ENCODE data around the gene RFC1. TPM values are rescaled to one million over a fixed set of nuclear protein-coding genes. Genes with fewer than 3 reads are reported as not detected.

The RFC1 gene
- total and polyA plus RNA-seq, 2 donors (not counting 3 experiments of a cell fraction or from before 2014, with no cell fraction given) = 12.9 to 57.1 TPM

DNA sequence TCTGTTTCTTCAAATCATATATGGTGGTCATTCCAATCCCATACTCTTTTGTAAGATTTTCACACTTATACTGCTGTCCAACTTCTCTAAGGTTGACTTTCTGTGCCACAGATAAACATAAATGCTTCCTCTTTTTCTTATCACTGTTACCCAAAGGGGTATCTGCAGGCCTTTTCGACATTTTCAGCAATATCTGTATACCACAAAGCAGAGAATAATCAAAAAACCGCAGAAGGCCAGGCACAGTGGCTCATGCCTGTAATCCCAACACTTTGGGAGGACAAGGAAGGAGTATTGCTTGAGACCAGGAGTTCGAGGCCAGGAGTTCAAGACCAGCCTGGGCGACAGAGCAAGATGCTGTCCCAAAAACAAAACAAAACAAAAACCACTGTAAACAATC, 3.1 kb upstream of the RFC1 start:
- Histone ChIP-seq H3K27me3 (ENCODE audit: control insufficient read depth in 2 of 2, insufficient read depth in 2 of 2, low read length in 2 of 2) (no peaks in the 10 kb centered on the region), H3K79me2 (ENCODE audit: control insufficient read depth, insufficient read depth, low read length) (peaks cover 18% of the 10 kb centered on the region), H4K20me1 (replicated peaks; ENCODE audit: control insufficient read depth, extremely low read depth, insufficient read depth, low read length) (no peaks in the 10 kb centered on the region), H2AFZ (ENCODE audit: low read depth, low read length) (no peak overlapping the region), H3K27ac (ENCODE audit: insufficient read depth, low read depth, low read length) (no peak overlapping the region), H3K4me1 (ENCODE audit: control insufficient read depth, extremely low read depth, insufficient read depth, low read length) (peaks cover 11% of the 10 kb centered on the region), H3K4me2 (ENCODE audit: insufficient read depth, low read length) (no peak overlapping the region), H3K9me1 (replicated peaks; ENCODE audit: control insufficient read depth, extremely low read depth, insufficient read depth, low read length) (no peaks in the 10 kb centered on the region), H3K9ac (replicated peaks; ENCODE audit: extremely low read depth, insufficient read depth, low read length) (no peak overlapping the region), H3K9me3 (replicated peaks; ENCODE audit: control insufficient read depth, insufficient read depth, low read length) (no peaks in the 10 kb centered on the region), H3K4me3 (replicated peaks in 1 of 3; ENCODE audit: insufficient read depth in 1 of 3, low read depth in 1 of 3, low read length in 3 of 3) (no peak overlapping the region), H3K36me3 (ENCODE audit: control insufficient read depth in 2 of 2, extremely low read depth in 1 of 2, insufficient read depth in 2 of 2, low read length in 2 of 2) (no peaks in the 10 kb centered on the region)
- dilution Hi-C loops (cut with MboI; ENCODE audit: extremely low pct_ligation_motif_present, low sequenced_read_pairs) = no loop called here
- intact Hi-C loops (cut with micrococcal nuclease) = no loop called here
- CTCF ChIA-PET = interaction anchor here (1.0 kb wide), 1 partner anchor 57 kb away, joined by 6 read pairs; no protein-coding TSS in a partner anchor
- DNase-seq (ENCODE audit: low read depth, low spot score) = no peak
- POLR2A ChIA-PET = no interaction called here
- TF ChIP-seq MYC (IDR thresholded peaks at IDR 0.05; ENCODE audit: low read depth, low read length) = no peak
- TF ChIP-seq GATA2 (IDR thresholded peaks at IDR 0.05; ENCODE audit: insufficient read depth, insufficient read length, low read depth, low read length) = no peak
- no peak for TF ChIP-seq POLR2AphosphoS5 (IDR thresholded peaks at IDR 0.05; ENCODE audit: insufficient read depth, low read depth, low read length)
- FAIRE-seq = no peak
- no TSS peak for BruUV-seq (replicated peaks)

DNA sequence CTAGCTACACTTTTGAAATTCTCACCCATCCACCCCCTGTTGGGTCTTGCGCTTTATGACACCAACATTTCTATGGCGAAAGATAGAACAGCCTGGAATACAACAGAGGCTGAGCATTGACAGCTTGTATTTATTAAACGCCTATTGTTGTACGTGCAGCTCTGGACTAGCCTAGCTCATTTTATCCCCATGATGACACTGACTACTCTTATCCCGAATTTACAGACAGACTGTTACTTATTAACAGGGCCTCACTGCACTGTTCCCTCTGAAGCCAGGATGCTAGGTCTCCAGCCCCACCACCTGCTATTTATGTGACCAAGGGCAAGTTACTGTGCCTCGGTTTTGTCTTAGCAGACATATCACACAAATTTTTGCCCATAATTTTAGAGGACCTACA, 1.0 kb upstream of the RFC1 start:
- Histone ChIP-seq H4K20me1 (replicated peaks; ENCODE audit: control insufficient read depth, extremely low read depth, insufficient read depth, low read length) (no peaks in the 10 kb centered on the region), H3K4me1 (ENCODE audit: control insufficient read depth, extremely low read depth, insufficient read depth, low read length) (peaks cover 11% of the 10 kb centered on the region), H3K36me3 (ENCODE audit: control insufficient read depth in 2 of 2, extremely low read depth in 1 of 2, insufficient read depth in 2 of 2, low read length in 2 of 2) (no peaks in the 10 kb centered on the region), H3K9ac (replicated peaks; ENCODE audit: extremely low read depth, insufficient read depth, low read length) (no peak overlapping the region), H2AFZ (ENCODE audit: low read depth, low read length) (no peak overlapping the region), H3K27me3 (ENCODE audit: control insufficient read depth in 2 of 2, insufficient read depth in 2 of 2, low read length in 2 of 2) (no peaks in the 10 kb centered on the region), H3K9me1 (replicated peaks; ENCODE audit: control insufficient read depth, extremely low read depth, insufficient read depth, low read length) (no peaks in the 10 kb centered on the region), H3K27ac (ENCODE audit: insufficient read depth, low read depth, low read length) (no peak overlapping the region), H3K79me2 (ENCODE audit: control insufficient read depth, insufficient read depth, low read length) (peaks cover 39% of the 10 kb centered on the region), H3K4me3 (replicated peaks in 1 of 3; ENCODE audit: insufficient read depth in 1 of 3, low read depth in 1 of 3, low read length in 3 of 3) (no peak overlapping the region), H3K4me2 (ENCODE audit: insufficient read depth, low read length) (no peak overlapping the region), H3K9me3 (replicated peaks; ENCODE audit: control insufficient read depth, insufficient read depth, low read length) (no peaks in the 10 kb centered on the region)
- ChIA-PET POLR2A (no interaction called here), CTCF (interaction anchor here (1.1 to 1.5 kb wide), 2 partner anchors 20 to 61 kb away, joined by 3 read pairs; no protein-coding TSS in a partner anchor)
- TF ChIP-seq POLR2AphosphoS5 (IDR thresholded peaks at IDR 0.05; ENCODE audit: insufficient read depth, low read depth, low read length) (no peak), EZH2 (IDR thresholded peaks at IDR 0.05; ENCODE audit: borderline replicate concordance, low read depth, low read length, severe bottlenecking) (no peak), POLR2A (IDR thresholded peaks at IDR 0.05; ENCODE audit: low read depth, low read length) (no peak), FOS (IDR thresholded peaks at IDR 0.05; ENCODE audit: borderline replicate concordance, insufficient read depth, low read length) (no peak)
- TF ChIP-seq, protein P1, sequence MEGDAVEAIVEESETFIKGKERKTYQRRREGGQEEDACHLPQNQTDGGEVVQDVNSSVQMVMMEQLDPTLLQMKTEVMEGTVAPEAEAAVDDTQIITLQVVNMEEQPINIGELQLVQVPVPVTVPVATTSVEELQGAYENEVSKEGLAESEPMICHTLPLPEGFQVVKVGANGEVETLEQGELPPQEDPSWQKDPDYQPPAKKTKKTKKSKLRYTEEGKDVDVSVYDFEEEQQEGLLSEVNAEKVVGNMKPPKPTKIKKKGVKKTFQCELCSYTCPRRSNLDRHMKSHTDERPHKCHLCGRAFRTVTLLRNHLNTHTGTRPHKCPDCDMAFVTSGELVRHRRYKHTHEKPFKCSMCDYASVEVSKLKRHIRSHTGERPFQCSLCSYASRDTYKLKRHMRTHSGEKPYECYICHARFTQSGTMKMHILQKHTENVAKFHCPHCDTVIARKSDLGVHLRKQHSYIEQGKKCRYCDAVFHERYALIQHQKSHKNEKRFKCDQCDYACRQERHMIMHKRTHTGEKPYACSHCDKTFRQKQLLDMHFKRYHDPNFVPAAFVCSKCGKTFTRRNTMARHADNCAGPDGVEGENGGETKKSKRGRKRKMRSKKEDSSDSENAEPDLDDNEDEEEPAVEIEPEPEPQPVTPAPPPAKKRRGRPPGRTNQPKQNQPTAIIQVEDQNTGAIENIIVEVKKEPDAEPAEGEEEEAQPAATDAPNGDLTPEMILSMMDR (IDR thresholded peaks at IDR 0.05; ENCODE audit: extremely low read depth in 1 of 2, insufficient read depth in 1 of 2, low read depth in 1 of 2, low read length in 2 of 2) = no peak
- TF ChIP-seq, protein P2, sequence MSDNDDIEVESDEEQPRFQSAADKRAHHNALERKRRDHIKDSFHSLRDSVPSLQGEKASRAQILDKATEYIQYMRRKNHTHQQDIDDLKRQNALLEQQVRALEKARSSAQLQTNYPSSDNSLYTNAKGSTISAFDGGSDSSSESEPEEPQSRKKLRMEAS (IDR thresholded peaks at IDR 0.05; ENCODE audit: insufficient read depth, insufficient read length) = no peak
- intact Hi-C loops (cut with micrococcal nuclease) = no loop called here
- dilution Hi-C loops (cut with MboI; ENCODE audit: extremely low pct_ligation_motif_present, low sequenced_read_pairs) = no loop called here
- FAIRE-seq = no peak
- no peak for DNase-seq (ENCODE audit: low read depth, low spot score)
- no TSS peak for BruUV-seq (replicated peaks)

All from endothelial cell of umbilical vein (primary cell).